Dedifferentiated amniotic fluid mesenchymal stem cell (primary cell): ENCODE data around the gene LTB4R2.
A peak's percentile ranks its signal among the peaks of the same experiment; 100 is the strongest.
"Not testable (repeated sequence)": the region's sequence is repeated elsewhere in the genome, so short reads cannot be mapped to it uniquely, and the experiment has no call there.

Experiments
- DNase-seq: peaks from one replicate; pipeline ENCODE4 v3.0.0-alpha.2; 2016; ENCODE audit errors: extremely low spot score

The LTB4R2 gene

DNA sequence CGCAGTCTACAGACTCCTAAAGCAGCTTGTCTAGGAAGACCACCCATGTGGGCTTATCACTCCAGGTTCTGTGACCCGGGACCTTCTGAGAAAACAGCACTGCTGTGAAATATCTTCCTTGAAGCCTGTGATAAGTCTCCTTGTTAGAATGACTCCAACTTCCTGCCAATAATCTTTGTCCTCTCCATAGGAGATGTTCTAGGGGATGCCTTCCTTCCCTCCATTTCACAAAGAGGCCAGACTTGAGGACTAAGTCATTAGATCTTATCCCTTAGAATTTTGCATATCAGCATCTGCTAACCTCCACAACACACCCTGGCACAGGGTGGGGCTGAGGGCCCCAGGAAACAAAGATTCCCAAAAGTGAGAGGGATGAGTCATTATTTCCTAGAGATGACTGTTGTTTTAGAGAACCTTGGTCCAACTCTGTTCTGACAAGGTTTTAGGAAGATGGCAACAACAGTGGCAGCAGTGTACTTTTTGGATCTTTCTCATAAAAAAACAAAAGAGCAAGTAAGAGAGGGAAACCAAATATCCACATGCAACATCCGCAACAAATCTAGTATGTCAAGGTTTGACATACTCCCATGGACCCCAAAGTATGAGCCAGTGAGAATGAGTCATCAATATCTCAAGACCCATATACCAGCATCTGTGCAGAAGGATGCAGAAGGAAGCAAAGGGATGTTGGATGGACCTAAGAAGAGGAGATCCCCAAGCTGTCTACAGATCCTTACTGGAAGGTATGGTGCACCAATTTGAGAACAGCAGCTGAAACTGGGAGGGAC is 7.4 kb downstream of the LTB4R2 start:
- no peak for DNase-seq

DNA sequence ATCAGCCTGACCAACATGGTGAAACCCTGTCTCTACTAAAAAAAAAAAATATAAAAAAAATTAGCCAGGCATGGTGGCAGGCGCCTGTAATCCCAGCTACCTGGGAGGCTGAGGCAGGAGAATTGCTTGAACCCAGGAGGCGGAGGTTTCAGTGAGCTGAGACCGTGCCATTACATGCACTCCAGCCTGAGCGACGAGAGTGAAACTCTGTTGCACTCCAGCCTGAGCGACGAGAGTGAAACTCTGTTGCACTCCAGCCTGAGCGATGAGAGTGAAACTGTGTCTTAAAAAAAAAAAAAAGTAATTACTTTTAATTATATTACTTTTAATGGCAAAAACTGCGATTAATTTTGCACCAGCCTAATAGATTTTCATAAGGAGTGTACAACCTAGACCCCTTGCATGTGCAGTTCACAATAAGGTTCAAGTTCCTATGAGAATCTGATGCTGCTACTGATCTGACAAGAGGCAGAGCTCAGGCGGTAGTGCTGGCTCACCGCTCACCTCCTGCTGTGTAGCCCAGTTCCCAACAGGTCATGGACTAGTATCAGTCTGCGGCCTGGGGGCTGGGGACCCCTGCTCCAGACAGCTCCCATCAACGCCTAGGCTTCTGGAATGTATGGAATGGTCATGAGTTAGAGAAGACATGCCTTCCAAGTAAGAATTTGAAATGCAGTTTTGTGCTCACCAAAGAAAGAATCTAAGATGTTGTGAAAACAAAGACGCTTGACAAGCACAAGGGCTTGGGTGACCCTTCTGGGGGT is 11.5 kb downstream of the LTB4R2 start:
- DNase-seq: no peak

DNA sequence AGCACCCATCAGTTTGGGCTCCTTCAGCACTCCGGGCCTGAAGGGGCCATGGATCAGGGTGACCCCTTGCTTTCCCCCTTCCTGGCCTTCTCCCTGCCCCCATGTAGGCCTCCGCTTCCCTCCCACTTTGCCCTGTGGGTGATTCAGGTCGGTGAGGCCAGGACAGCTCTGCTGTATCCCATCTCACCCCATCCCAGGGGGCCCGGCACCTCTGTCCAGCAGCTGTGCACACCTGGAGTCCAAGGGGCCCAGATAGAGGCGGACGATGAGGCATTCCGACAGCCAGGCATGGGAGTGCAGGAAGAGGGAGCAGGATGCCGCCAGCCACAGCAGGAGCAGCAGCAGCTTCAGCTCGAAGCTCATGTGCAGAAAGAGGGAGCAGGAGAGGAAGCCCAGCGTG is 12.7 kb downstream of the LTB4R2 start:
- no peak for DNase-seq

DNA sequence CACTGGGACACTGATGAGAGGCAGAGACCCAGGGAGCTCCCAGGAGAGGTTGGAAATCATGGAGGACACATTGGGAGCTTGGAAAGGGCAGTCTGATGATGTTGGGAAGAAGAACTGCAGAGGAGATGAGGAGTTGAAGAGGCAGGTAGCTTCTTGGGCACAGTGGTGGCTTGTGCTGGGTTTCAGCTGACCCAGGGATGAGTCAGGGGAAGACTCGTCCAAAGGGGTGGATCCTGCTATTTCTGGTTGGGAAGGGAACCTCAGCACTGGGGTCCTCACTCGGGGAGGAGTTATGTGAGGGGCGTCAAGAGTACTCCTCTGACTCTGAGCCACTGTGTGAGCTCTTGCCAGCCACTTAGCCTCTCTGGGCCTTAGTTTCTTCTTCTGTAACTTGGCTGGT is 13.4 kb downstream of the LTB4R2 start:
- no peak for DNase-seq

DNA sequence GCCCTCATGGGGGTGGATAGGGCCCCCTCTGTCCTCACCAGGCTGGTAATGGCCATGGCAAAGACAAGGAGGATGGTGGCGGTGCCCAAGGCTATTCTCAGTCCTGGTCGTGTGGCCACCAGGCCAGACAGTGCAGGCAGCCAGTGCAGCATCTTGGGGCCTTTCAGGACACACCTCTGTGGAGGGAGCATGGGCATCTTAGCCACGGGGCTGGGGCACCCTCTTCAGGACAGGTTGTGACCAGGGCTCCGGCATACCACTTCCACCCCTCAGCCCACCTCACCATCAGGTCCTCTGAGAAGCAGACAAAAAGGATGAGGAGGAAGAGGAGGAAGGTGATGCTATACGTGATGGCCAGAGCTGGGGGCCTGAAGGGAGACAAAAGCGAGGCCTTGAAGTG is 14.1 kb downstream of the LTB4R2 start:
- DNase-seq: no peak

DNA sequence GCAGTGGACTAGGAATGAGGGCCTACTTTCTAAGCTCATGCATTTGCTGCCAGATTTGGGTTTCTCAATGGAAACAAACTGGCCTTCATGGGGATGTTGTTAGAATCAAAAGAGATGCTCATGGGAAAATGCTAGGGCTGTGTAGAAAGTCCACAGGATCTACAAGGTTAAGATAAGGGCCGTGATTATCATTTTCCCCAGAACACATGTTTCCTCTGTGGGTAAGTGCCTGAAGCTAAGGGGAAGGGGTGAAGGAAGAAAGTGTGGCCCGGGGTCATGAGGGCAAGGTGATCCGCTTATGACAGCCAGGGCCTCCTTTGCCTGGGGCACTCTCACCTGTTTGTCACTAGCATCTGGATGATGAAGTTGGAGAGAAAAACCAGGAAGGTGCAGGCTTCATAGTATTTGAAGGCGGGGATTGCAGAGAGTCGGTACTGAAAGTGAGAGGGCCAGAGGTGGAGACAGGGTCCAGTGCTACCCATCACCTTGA is 15.1 kb downstream of the LTB4R2 start:
- DNase-seq: no peak

DNA sequence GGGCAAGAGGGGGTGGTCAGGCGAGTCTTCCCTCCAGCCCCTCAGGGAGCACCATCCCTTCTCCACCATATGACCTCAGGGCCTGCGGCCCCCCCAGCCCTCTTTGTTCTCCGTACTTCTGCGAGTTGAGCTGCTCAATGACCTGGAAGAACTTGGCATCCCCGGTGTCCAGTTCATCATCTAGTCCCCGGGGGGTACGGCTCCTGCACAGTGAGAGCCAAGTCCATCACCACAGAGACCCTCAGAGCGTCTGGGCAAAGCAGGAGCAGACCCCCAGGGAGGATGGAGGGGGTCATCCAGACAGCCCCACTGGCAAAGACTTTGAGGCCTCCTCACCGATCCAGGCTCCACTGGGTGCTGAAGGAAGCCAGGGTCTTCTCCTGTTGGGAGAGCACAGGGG is 16.0 kb downstream of the LTB4R2 start:
- no peak for DNase-seq

DNA sequence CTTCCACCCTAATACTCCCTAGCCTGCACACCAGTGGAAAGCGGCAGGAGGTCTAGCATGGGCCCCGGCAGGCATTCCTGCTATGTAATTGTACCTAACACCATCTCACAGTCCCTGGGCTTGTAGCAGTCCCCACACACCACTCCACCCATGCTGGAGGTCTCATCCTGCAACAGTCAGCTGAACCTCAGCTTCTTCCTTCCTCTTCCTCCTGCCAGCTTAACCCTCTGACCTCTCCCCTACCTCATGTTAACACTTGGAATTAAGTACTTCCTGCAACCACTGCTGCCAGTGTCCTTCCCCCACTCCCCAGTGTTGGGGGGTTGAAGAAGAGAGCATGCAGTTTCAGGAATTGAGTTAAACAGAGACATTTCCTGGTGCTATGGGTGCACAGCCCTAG is 17.4 kb downstream of the LTB4R2 start:
- no peak for DNase-seq

DNA sequence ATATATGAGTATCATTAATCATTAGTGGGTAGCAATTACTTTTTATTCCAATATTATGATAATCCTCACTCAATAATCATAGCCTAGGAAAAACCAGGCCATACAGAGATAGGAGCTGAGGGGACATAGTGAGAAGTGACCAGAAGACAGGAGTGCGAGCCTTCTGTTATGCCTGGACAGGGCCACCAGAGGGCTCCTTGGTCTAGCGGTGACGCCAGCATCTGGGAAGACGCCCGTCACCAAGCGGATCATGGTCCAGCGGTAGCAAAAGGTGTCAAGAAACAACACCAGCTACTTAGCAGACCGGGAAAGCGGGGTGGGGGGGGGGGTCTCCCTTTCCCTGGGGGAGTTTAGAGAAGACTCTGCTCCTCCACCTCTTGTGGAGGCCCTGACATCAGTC is 18.0 kb downstream of the LTB4R2 start:
- not testable (repeated sequence) for DNase-seq

DNA sequence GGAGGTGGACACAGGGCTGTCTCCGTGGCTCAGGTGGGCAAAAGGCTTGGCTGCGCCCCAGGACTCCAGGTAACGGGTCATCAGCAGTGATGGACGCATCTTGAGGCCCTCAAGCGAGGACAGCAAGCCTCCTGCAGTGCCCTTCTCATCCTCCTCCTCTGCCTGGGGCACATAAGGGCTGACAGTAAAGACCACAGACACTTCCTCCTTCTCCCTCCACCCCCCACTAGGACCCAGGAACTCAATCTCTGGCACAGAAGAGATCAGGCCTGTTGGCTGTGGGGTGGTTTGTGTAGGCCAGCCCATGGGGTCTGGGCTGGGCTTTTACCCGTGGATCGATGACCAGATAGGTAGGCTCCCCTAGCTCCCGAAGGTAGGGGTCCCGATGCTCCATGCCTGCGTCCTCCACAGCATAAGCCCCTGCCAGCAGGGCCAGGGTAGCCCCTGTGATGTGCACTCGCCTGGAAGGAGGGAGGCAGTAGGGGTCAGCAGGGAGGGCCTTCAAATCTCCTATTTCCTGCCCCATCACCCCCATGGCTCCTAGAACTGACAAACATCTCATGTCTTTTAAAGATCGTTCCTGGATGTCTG is 19.2 kb downstream of the LTB4R2 start:
- no peak for DNase-seq

DNA sequence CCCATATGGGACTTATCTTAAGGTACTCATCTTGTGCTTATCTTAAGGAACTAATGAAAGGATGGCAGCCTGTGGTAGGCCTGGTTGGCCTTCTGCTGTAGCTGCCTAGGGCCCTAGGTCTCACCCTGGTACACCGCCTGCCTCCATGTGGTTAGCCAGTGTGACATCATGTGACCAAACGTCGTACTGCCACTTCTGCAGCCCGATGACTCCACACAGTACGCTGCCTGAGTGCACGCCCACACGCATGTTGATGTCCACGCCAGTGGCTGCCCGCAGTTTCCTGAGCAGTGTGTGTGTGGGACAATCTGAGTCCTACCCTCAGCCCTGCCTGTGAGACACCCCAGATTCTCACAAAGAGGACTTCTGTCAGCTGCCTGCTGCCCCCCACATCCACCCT is 19.8 kb downstream of the LTB4R2 start:
- DNase-seq: no peak

DNA sequence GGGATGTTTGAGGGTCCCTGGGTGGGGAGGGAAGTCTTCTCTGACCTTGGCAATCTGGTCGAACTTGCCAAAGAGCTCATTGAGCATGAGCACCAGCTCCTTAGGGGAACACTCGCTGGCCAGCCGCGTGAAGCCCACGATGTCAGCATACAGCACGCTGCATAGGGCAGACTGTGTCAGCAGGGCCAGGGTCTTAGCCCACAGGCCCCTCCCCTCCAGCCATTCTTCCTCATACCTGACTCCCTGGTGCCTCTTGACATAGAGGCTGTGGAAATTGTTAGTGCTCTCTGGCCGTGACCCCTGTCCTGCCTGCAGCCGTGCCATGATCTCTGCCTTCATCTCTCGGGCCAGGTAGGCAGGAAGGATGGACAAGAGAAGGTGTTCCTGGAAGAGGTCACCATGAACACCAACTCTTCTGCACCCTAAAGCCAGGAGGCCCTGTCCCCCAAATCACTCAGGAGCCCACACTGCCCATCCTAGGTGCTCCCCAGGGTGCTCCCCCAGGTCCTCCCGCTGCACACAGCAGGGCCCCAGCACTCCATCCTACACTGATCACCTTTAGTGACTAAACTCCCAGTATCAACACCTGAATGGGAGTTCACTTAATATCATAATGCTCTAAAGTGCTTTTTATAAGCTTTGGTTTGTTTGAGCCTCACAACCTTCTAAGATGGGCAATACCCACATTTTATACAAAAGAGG is 21.2 kb downstream of the LTB4R2 start:
- DNase-seq: no peak

DNA sequence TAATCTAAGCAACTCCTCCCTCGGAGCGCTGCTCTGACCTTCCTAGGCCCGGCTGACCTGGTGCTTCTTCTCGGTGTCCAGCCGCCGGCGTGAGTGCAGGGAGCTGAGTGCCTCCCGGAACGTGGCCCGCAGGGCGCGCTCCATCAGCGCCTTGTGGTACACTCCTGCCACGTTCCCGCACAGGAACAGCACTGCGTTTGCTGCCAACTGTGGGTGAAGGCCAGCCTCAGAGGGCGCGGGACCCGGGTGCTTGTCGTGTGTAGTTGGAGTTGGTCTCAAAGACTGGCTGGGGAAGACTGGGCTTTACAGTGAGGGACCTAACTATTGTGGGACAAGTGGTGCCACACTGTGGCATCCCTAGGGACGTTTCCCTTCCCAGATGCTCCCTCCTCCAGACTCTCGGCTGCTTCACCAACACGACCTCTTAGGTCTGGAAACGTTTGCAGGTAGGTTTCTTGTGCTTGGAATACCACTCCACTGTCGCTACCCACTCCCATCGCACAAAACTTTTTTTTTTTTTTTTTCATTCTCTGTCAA is 21.9 kb downstream of the LTB4R2 start:
- DNase-seq: no peak

DNA sequence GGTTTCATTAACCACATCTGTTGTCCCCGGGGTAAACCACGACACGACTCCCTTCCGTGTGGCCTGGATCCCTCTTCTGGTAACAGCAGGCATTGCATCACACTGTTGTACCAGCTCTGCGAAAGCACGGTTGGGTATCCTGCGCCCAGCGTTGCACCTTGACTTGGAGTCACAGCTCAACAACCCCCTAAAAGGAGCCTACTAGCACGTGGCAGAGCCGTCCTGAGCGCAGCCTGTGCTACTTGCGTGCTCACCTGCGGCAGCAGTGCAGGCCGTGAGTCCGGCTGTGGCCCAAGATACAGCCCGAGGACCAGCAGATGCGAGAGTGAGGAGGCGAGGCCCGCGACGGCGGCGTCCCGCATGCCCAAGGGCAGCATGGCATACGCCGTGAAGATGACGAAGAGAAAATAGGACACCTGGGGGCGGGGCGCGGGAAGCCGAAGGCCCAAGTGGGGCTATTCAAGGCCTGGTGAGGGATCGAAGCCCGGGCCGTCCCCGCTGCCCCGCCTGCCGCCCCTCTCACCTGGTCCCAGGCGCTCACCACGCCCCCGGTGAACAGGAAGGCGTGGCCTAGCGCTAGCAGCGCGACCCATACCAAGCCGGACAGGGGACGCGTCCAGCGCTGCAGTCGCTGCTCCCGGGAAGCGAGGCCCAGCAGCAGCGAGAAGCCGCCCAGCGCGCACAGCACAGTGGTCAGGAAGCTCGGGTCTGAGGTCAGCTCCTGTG is 22.5 kb downstream of the LTB4R2 start:
- peak; percentile 68 for DNase-seq

DNA sequence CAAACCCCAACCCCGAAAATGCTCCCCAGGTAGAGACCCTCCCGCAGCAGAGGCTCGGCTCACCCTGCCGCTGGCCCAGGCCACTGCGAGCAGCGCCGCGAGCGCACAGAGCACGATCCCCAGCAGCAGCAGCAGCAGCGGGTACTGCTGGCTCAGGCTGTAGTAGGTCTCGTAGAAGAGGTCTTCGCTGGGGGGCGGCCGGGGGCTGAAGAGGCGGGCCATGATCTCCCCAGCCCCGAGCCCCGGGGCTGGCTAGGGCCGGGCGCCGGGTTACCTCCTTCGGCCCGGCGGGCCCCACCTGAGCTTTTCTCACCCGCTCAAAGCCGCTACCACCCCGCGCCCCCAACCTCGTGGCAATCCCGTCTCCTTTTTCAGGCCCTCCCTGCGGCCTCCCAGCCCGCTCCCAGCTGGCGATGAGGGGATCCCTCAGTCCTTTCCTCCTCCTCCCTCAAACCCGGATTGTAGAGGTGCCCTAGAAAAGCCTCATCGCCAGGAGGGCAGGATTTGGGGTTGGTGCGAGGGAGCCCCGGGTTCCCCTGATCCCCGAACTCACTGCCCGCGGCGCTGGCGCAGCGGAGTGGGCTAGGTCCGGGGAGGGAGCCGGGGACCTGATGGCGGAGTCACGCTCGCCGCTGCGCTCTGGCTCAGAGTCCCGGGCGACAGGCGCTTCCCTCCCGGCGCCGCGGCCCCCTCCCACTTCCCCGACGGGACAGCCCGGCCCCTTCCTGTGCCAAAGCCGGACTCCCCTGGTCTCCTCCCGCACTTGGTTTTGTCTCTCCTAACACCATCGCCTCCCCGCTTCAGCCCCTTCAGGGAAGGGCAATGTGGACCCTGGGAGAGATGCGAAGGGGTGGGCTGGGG is 24.7 kb downstream of the LTB4R2 start, which contains the start of gene ADCY4:
ADCY4 (minus strand) TSS at position 641 of the 861 bp plus-strand sequence; CDS start at position 222, 419 bp downstream.
- DNase-seq: no peak

DNA sequence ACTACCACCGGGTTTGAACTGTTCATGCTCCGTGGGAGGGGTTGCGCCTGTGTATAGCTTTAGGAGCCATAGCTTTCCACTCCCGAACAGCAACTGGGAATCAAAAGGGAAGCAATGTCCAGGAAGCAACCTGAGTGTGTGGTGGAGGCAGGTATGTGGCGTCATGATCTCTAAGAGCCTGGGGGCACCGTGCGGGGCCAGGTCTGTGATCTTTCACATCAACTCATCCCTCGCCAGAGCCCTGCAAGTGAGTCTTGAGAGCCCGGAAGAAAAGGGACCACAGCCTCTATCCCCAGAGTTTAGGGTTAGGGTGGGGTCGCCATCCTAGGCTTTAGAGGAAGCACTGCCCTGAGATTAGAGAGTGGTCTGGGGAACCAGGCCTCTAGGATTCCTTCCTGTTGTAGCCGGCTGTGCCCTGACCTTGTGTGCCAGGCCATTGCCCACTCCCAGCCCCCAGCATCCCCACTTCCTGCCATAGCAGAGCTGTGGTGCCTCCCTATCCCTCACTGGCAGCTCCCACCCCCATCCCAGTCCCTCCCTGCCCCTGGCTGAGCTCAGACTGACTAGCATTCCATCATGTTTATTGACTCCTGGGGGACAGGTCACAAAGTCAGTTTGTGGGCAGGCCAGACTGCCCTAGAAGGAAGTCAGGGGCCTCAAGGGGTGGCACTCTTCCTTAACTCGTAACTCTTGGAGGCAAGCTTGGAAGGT is 25.7 kb downstream of the LTB4R2 start:
- no peak for DNase-seq

DNA sequence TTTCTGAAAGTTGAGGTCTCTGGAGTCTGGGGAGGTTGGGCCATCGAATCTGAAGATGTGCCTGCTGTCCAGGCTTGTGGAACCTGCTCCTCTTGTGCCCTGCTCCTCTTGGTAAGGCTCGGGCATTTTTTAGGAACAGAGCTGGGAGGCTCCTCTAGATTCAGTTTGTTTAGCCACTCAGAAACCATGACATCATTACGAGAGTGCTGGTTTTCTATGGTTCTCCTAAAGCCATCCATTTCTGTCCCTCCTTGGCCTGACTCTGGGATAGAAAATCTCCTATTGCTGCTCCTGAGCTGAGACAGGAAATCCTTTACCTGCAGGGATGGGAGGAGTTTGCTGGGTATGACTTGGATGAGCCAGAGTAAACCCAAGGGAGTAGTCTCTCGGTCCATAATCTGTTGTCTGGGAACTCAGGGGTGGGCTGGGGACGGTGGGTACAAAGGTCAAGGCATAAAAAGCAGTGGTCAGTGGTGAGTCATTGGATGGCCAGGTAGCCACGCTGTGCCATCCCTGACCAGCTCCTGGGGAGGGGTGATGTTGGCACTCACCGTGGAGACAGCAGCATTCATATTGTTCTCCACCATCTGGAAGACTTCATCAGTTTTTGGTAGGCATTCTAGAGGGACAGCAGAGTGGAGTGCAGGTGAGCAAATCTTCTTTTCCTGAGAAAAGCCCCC is 27.3 kb downstream of the LTB4R2 start:
- DNase-seq: no peak

DNA sequence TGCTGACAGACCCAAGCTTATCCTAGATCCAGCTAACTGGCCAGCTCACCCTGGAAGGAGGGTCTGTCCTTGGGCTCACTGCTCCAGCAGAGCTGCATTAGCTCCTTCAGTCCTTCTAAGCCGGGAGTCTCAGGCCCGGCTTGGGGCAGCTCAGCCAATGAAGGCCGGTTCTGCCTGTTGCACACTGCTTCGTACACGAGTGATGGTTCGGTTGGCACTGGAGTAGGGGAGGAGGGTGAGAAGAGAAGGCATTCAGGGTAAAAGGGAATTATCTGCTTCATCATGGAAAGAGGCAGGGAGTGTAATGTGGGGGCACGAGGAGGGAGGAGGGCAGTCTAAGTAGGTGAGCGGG is 27.9 kb downstream of the LTB4R2 start:
- no peak for DNase-seq

DNA sequence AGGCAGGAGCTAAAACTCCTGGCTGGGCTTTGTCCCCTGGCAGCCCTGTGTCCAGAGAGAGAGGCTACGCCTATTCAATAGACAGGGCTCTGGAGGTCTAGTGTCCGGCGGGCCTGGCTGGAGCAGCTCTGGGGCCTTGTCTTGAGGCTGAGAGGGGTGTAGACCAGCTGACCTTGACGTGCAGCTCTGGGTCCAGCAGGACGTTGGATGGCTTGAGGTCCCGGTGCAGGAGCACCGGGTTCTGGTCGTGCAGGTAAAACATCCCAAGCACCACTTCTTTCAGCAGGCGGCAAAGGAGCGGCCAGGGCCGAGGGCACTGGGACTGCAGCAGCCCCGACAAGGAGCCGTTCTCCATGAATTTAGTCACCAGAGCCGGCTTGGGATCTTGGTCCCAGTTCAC is 28.9 kb downstream of the LTB4R2 start:
- DNase-seq: no peak
